HS-27A (cell line): ENCODE results near the gene C1orf21.

Experiments
- DNase-seq: peaks from one replicate; pipeline ENCODE4 v3.0.0-alpha.2; 2012; ENCODE audit warnings: low read depth, missing footprints

Gene C1orf21

DNA sequence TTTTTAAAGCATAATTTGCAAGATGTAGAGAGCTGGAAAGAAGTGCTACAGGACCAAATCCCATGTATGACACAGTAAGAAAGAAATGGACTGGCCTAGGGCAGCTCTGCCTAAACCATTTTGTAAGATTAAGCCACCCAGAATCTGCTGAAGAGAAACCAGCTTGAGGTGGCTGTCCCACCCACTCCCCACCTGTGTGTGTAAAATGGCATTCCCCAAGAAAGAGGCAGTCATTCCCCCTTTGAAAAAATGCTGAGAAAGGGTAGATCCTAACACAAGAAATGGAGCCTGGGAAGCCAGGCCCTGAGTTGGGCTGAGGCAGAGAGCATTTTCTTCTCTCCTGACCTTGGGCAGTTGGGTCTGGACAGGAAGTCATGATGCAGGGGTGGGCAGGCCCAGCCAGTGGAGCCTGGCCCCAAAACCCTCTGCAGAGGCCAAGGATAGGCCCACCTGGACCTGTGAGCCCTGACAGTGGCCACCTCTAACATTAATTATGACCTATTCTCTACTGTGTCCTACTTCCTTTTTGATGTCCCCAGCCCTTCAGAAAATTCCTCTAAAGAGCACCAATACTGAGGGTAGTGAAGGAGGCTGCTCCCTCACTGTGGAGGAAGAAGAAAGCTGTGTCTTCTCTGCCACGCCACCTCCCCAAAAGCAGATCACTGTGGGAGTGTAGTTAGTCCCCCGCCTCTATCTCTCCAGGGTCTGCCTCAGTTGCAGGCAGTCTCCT, 273.8 kb downstream of the C1orf21 start:
- DNase-seq = no peak

- no peak for DNase-seq
Observed at GRCh38 chr1:184661801-184662200, 275.0 kb downstream of the C1orf21 start.

- no peak for DNase-seq
Observed at GRCh38 chr1:184664042-184664660, 277.3 kb downstream of the C1orf21 start.

- DNase-seq = no peak
Observed at GRCh38 chr1:184664661-184665060, 277.8 kb downstream of the C1orf21 start.

DNA sequence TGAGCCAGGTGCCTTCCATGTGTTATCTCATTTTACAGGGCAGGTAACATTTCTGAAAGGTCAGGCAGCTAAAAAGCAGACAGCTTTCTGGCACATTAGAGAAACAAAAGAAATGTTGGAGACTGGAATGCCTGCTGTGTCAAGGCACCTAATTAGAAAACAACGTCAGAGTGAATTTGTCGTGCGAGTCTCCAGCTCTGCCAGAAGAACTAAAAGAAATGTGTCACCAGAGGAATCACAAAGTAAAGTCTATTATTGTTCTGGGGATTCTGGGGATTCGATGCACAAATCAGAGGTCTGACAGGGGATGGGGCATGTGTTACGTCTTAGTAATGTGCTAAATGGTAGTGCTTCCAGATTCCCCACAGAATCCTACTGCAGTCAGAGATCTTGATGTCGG, 278.5 kb downstream of the C1orf21 start:
- no peak for DNase-seq

GRCh38 chr1:184669391-184669790, 282.6 kb downstream of the C1orf21 start:
- no peak for DNase-seq

DNA sequence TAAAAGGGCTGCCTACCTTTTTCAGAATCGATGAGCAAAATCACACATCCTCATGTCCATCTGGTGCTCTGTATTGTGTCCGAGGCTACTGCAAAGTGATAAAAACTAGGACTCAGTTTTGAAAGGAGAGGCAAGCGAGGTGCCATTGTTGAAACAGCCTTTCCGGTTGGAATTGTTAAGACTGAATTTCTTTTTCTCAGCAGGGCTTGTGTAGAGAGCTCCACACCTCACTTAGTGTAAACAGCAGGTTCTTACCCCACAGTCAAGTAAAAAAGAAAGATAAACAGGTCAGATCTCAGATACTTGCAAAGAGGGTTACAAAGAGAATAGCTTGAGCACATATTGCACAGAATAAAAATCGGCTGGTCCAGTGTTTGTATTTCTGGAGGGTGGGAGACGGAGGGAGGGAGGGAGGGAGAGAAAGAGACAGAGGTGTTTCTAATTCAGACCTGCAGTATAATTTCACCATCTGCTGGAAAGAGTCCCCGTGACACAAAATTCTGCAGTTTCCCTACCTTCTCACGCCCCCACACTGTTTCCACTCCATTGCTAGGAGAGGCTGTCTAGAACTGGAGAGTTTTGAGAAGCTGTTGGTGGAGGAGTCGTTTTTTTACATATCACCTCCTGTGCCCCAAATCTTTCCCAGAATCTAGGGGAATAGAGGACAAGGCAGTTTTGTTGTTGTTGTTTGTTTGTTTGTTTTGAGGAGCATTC, 285.3 kb downstream of the C1orf21 start:
- no peak for DNase-seq

- no peak for DNase-seq
Observed at GRCh38 chr1:184673305-184673704, 286.5 kb downstream of the C1orf21 start.

GRCh38 chr1:184677344-184677743, 290.5 kb downstream of the C1orf21 start:
- DNase-seq = no peak
